GM21528 (cell line): ENCODE results near the gene LYZ.

Source experiments
- ATAC-seq: cut with Tn5 transposase; IDR thresholded peaks from one replicate; pipeline ENCODE4 v1.9.1; 2021; ENCODE audit warnings: mild to moderate bottlenecking, moderate library complexity; ENCODE audit not compliant: unreplicated experiment, low FRiP score

Gene LYZ

DNA sequence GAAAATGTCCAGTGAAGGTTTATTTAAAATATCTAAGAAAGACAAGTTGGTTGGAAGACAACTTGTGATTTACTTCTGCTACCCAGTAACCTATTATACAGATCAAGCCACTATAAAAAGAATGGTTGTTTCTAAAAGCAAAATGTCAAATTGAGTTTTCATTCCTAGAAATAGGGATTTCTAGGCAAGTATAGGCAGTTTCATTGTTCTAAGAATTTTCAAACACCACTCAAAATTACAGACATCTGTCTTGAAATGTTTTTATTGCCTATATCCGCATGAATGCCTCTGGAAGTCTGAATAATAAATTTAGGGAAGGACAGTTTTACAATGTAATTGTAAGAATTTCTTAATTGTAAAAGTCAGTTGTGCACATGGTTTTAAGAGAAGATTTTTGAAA, 20.0 kb downstream of the LYZ start:
- ATAC-seq = no peak

DNA sequence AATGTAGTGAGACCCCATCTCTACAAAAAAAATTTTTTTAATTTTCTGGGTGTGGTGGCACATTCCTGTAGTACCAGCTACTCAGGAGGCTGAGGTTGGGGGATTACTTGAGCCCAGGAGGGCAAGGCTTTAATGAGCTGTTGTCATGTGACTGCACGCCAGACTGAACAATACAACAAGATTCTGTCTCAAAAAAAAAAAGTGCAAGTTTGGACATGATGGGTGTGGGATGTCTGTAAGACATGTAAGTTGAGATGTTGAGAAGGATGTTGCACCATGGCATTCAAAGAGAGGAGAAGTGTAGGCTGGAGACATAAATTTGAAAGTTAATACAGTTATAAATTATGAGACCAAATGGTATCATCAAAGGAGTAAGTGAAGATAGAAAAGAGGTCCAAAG, 34.9 kb downstream of the LYZ start:
- ATAC-seq = no peak

DNA sequence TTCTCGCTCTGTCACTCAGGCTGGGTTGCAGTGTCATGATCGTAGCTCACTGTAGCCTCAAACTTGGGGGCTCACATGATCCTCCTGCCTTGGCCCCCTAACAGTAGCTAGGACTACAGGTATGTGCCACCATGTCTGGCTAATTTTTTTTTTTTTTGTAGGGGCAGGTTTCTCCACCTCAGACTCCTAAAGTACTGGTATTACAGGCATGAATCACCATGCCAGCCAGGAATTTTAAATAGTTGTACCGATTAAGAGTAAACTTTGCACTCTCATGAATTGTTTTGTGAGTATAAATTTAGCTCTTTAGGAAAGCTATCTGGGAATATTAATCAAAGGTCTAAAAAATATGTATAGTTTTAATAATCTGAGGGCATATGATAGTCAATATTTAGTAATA, 36.9 kb downstream of the LYZ start:
- no peak for ATAC-seq

DNA sequence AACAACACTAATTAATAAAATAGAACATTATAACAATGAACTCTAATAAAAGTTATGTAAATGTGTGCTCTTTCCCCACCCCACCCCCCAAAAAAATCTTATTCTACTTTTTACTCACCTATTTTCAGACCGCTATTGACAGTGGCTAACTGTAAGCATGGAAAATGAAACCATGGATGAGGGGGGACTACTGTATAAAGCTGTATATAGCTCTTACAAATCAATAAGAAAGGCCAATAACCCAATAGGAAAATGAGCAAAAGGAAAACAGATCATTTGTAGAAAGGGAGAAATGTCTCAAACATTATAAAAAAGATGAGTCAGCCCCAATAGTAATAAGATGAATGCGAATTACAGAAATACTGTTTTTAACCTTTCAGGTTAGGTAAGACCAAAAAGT, 38.7 kb downstream of the LYZ start:
- ATAC-seq = no peak

DNA sequence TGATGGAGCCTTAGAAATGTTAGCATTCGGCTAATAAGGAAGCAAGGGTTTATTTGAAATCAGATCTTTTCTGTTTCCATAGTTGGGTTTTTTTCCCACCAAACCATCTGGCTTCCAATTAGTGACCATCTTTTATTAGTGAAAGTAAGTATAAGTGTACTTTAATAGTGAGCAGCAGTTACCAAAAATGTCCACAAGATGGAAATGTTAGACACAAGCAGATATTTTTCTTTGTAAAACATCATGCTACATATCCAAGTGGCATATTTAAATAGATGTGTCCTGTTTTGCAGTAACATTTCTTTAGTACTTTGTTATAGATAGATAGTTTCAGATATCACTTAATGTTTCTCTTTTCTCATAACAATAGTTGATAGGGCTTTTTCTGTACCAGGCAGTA, 40.2 kb downstream of the LYZ start:
- no peak for ATAC-seq

DNA sequence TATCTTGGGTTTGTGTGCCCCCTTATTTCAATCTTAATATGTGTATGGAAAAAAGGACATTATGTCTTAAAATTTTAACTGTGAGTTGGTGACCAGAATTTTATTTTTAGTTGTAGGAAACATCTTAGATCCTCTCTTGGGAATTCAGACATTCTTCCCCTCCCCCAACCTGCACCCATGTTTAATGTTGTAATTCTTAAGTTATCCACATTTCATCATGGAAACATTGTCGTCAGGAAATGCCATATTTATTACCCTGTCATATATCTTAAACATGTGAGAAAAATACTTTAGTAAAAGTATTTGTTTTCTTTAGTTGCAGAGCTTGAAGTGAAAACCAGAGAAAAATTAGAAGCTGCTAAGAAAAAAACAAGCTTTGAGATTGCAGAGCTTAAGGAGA, 41.6 kb downstream of the LYZ start:
- no peak for ATAC-seq

DNA sequence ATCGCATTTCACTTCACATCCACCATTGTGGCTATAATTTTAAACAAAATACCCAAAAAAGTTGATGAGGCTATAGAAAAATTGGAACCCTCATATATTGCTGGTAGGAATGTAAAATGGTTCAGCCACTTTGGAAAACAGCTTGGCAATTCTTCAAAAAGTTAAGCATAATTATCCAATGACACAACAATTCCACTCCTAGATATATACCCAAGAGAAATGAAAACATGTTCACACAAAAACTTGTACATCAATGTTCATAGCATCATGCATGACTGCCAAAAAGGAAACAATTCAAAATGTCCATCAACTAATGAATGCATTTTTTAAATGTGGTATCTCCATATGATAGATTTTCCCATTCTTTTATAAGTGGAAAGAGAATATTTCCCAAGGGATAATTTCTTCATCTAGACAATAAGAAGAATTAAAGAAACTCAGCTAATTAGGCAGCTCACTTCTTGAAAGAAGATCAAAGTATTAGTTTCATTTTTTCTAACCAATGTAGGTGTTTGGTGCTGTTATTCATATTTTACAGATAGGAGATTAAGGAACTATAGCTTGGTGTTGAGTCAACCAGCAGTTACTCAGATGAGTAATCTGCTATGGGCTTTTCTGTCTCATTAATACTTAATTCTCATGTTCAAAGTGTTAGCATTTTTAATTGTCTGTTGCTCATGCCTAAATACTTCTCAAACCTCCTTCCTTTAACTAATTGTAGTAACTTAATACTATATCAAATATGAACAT, 44.2 kb downstream of the LYZ start:
- peak; percentile 72 for ATAC-seq

DNA sequence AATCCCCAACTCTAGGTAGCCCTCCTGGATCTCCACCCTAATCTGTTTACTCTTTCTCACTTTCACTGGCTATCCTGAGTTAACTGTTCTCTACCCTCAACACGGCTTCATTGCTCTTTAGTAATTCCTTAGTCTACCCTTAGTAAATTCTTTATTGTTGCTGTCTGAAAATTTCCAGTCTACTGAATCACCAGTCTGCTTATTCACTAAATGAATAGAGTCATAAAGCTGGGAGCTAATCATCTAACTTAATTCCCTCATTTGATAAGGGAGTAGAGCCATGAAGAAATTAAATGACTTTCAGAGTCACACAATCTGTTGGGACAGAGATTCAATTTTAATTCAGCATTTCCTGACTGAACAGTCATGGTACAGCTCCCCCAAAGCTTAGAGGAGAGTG, 47.9 kb downstream of the LYZ start:
- no peak for ATAC-seq

DNA sequence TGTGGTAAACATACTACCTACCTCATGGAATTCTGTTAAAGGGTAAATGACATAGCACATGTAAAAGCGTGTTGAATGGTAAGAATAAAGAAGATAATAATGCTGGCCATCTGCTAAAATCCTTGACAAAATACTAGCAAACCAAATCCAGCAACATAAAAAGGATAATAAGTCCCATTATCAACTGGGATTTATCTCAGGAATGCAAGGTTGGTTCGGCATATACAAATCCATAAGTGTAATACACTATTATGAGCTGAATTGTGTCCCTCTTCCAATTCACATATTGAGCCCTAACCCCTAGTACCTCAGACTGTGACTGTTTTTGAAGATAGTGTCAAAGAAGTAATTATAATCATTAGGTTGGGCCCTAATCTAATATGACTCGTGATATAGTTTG, 48.8 kb downstream of the LYZ start:
- ATAC-seq = no peak

DNA sequence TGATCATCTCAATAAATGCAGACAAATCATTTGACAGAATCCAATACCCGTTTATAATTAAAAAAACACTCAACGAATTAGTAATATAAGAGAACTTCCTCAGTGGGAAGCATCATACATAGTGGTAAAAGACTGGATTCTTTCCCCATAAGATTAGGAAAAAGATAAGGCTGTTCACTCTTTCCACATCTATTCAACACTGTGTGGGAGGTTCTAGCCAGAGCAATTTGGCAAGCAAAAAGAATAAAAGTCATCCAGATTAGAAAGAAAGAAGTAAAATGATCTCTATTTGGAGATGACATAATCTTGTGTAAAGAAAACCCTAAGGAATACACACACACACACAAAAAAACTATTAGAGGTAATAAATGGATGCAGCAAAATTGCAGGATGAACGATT, 49.8 kb downstream of the LYZ start:
- no peak for ATAC-seq

DNA sequence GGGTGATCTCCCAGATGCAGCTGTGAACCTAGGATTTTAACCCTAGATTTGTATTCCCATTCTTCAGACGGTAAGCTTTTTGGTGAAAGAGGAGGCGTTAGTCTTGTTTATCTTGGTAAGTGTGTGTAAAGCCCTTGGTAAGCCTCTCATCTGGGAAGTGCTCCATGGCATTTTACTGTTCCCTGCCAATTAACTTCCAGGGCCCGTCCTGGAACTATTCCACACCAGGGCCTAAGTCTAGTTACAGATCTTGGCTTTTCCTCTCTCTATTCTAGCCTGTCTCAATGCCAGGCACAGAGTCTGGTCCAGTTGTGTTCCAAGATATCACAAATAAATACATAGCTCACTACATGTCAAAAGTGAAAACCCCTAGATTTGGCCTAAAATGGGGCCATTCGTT, 53.8 kb downstream of the LYZ start:
- ATAC-seq = no peak
